ENCODE data around the gene CUEDC2.

The CUEDC2 gene

GRCh38 chr10:102424916-102425315 is 7.5 kb downstream of the CUEDC2 start:
- no peak for DNase-seq

- DNase-seq: no peak
Observed at GRCh38 chr10:102424145-102424544, 8.2 kb downstream of the CUEDC2 start.

- no peak for DNase-seq
Observed at GRCh38 chr10:102423372-102423968, 8.9 kb downstream of the CUEDC2 start.

- peak; percentile 65 for DNase-seq
Observed at GRCh38 chr10:102422545-102423129, 9.7 kb downstream of the CUEDC2 start.

GRCh38 chr10:102421757-102422512 is 10.4 kb downstream of the CUEDC2 start:
- no peak for DNase-seq

- DNase-seq: no peak
Observed at GRCh38 chr10:102421507-102421756, 10.9 kb downstream of the CUEDC2 start.

- peak; percentile 97 for DNase-seq
Observed at GRCh38 chr10:102420714-102421506, 11.5 kb downstream of the CUEDC2 start, which contains the start of gene FBXL15. FBXL15 (plus strand) TSS chr10:102420836; CDS start chr10:102421130, 294 bp downstream.

- no peak for DNase-seq
Observed at GRCh38 chr10:102420181-102420713, 12.1 kb downstream of the CUEDC2 start.

- DNase-seq: no peak
Observed at GRCh38 chr10:102419269-102420180, 12.8 kb downstream of the CUEDC2 start.

GRCh38 chr10:102418622-102419268 is 13.6 kb downstream of the CUEDC2 start, which contains the start of gene PSD:
PSD (minus strand) TSS chr10:102418785; CDS start chr10:102417038, 1,747 bp downstream.
- DNase-seq: no peak

GRCh38 chr10:102416695-102417094 is 15.7 kb downstream of the CUEDC2 start:
- no peak for DNase-seq

GRCh38 chr10:102416283-102416682 is 16.1 kb downstream of the CUEDC2 start:
- no peak for DNase-seq

- DNase-seq: no peak
Observed at GRCh38 chr10:102414749-102415148, 17.6 kb downstream of the CUEDC2 start.

GRCh38 chr10:102413806-102414561 is 18.4 kb downstream of the CUEDC2 start:
- DNase-seq: no peak

GRCh38 chr10:102413053-102413705 is 19.2 kb downstream of the CUEDC2 start:
- DNase-seq: no peak

GRCh38 chr10:102412293-102412692 is 20.1 kb downstream of the CUEDC2 start:
- DNase-seq: no peak

GRCh38 chr10:102411341-102412255 is 20.8 kb downstream of the CUEDC2 start:
- no peak for DNase-seq

- no peak for DNase-seq
Observed at GRCh38 chr10:102410429-102411073, 21.8 kb downstream of the CUEDC2 start.

All from fibroblast of skin of back (primary cell).